Activated T-helper 17 cell treated with anti-CD3 and anti-CD28 coated beads, Interleukin-2, amount 50 U/mL, for 72 hours (primary cell): ENCODE data around the gene HS3ST4. TPM values are rescaled to one million over a fixed set of nuclear protein-coding genes. Genes with fewer than 3 reads are reported as not detected.

Experiments
- ATAC-seq: fragments of 150-1000 bp; cut with Tn5 transposase; replicated peaks from 2 replicates; pipeline ENCODE4 v1.10.0; 2021; ENCODE audit warnings: mild to moderate bottlenecking, moderate library complexity
- H3K27ac Mint-ChIP-seq: one replicate; pipeline ENCODE4 v1.8.0; 2022; ENCODE audit warnings: mixed read lengths
- H3K27me3 Mint-ChIP-seq: one replicate; pipeline ENCODE4 v1.8.0; 2022; ENCODE audit warnings: mixed read lengths
- H3K36me3 Mint-ChIP-seq: one replicate; pipeline ENCODE4 v1.8.0; 2022; ENCODE audit warnings: low read depth, mild to moderate bottlenecking, mixed read lengths
- H3K4me1 Mint-ChIP-seq: one replicate; pipeline ENCODE4 v1.8.0; 2022; ENCODE audit warnings: mixed read lengths
- H3K4me3 Mint-ChIP-seq: one replicate; pipeline ENCODE4 v1.8.0; 2022; ENCODE audit warnings: mild to moderate bottlenecking, mixed read lengths
- H3K9me3 Mint-ChIP-seq: one replicate; pipeline ENCODE4 v1.8.0; 2022; ENCODE audit warnings: mixed read lengths
- total RNA-seq, 2 donors: library from RNA; stranded (reverse); gene quantifications; one replicate each; pipeline ENCODE4 v1.2.3, GENCODE V29; 2022

HS3ST4 gene
- total RNA-seq, 2 donors from 2014 or later: not detected

DNA sequence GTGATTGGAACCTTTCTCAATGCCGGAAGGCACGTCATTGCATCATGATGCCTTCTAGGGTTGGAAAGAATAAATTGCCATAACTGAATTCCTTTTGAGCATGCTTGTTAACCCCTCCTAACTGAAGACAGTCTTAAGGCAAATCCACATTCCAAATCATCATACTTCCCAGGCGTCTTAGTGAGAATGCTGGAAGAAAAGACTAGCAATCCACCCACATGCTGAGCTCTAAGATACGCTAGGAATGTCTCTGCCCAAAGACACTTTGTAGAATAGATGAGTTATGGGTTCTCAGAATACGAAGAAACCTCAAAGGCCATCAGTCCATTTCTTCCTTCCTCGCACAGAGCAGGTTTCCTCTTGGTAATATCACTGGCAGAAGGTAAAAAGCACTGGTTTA lies 486.5 kb downstream of the HS3ST4 start:
- Mint-ChIP-seq H3K4me3 (no peak overlapping the region), H3K36me3 (no peaks in the 10 kb centered on the region), H3K4me1 (no peaks in the 10 kb centered on the region), H3K9me3 (no peaks in the 10 kb centered on the region), H3K27me3 (peaks cover 10% of the 10 kb centered on the region), H3K27ac (no peak overlapping the region)
- no peak for ATAC-seq

DNA sequence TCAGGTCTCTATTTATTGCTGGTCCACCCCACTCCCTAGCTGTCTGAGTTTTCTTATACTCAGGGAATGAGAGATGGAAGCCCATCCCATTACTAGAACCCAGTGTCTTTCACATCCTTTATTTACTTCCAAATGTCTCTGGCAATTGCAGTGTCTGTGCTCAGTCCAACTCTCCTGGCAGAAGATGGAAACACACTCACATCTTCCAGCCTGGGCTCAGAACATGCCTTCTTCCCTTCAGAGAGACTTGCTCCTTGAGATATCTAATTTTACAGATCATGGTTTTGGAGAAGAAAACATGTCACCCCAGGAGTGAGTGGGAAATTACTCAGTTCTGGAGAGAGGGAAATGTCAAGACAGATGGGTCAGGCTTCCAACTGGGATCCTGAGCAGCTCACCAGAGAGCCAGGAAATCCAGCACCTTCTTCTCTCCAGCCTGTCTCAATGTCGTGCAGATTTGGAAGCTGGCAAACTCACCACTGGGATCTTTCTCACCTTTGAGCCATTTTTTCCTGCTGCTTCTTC lies 494.4 kb downstream of the HS3ST4 start:
- H3K9me3 Mint-ChIP-seq: peaks cover 2% of the 10 kb centered on the region
- no peak overlapping the region for H3K27ac Mint-ChIP-seq
- H3K36me3 Mint-ChIP-seq: no peaks in the 10 kb centered on the region
- H3K4me1 Mint-ChIP-seq: no peaks in the 10 kb centered on the region
- ATAC-seq: no peak
- peaks cover 21% of the 10 kb centered on the region for H3K27me3 Mint-ChIP-seq
- H3K4me3 Mint-ChIP-seq: no peak overlapping the region
